AG09319 (cell line): ENCODE results near the gene IQGAP1.
"Not testable (repeated sequence)": the region's sequence is repeated elsewhere in the genome, so short reads cannot be mapped to it uniquely, and the experiment has no call there.

Experiments
- DNase-seq: peaks from one replicate; pipeline ENCODE4 v3.0.0-alpha.2; 2010; ENCODE audit warnings: low read depth; ENCODE audit errors: extremely low read depth
- TF ChIP-seq, protein P1 (sequence below): IDR thresholded peaks from 2 replicates; pipeline ENCODE4 v1.5.1; 2011; ENCODE audit warnings: low read depth, mild to moderate bottlenecking, inconsistent platforms, low read length, moderate library complexity

The IQGAP1 gene, protein sequence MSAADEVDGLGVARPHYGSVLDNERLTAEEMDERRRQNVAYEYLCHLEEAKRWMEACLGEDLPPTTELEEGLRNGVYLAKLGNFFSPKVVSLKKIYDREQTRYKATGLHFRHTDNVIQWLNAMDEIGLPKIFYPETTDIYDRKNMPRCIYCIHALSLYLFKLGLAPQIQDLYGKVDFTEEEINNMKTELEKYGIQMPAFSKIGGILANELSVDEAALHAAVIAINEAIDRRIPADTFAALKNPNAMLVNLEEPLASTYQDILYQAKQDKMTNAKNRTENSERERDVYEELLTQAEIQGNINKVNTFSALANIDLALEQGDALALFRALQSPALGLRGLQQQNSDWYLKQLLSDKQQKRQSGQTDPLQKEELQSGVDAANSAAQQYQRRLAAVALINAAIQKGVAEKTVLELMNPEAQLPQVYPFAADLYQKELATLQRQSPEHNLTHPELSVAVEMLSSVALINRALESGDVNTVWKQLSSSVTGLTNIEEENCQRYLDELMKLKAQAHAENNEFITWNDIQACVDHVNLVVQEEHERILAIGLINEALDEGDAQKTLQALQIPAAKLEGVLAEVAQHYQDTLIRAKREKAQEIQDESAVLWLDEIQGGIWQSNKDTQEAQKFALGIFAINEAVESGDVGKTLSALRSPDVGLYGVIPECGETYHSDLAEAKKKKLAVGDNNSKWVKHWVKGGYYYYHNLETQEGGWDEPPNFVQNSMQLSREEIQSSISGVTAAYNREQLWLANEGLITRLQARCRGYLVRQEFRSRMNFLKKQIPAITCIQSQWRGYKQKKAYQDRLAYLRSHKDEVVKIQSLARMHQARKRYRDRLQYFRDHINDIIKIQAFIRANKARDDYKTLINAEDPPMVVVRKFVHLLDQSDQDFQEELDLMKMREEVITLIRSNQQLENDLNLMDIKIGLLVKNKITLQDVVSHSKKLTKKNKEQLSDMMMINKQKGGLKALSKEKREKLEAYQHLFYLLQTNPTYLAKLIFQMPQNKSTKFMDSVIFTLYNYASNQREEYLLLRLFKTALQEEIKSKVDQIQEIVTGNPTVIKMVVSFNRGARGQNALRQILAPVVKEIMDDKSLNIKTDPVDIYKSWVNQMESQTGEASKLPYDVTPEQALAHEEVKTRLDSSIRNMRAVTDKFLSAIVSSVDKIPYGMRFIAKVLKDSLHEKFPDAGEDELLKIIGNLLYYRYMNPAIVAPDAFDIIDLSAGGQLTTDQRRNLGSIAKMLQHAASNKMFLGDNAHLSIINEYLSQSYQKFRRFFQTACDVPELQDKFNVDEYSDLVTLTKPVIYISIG (N-terminal part only)

DNA sequence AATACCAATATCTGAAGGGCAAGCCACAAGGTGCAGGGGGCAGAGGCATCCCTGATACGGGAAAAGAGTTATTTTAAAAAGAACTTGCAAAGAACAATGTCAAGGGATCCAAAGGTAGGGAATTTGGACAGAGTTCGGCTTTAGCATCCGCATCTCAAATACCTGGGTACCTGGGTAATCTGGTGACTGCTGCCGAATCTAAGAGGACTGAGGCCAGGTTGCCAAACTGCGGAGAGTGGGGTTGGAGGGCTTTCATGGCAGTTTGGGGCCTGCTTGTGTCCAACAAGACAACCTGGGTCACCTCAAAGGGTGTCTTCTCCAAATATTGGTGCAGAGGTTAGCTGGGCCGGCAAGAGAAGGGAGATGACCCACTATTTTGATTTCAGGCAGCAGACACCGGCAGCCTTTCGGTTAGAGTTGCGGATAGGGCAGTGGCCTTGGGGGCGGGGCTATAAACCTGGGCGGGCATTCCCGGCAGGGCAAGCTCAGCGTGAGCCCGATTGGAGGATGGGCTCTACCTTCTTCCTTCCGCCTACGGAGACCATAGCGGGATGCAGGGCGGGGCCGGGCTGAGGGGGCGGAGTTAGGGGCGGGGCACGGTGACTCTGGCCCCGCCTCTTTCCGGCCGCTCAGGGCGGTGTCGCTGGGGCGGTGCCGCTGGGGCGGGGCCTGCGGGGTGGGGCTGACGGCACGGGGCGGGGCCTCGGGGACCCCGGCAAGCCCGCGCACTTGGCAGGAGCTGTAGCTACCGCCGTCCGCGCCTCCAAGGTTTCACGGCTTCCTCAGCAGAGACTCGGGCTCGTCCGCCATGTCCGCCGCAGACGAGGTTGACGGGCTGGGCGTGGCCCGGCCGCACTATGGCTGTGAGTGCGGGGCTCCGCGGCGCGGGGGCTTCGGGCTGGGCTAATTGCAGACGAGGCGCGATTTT is at the start of gene IQGAP1:
IQGAP1 (plus strand) TSS at position 709 of the 928 bp plus-strand sequence; CDS start at position 809, 100 bp downstream.
- TF ChIP-seq, protein P1, sequence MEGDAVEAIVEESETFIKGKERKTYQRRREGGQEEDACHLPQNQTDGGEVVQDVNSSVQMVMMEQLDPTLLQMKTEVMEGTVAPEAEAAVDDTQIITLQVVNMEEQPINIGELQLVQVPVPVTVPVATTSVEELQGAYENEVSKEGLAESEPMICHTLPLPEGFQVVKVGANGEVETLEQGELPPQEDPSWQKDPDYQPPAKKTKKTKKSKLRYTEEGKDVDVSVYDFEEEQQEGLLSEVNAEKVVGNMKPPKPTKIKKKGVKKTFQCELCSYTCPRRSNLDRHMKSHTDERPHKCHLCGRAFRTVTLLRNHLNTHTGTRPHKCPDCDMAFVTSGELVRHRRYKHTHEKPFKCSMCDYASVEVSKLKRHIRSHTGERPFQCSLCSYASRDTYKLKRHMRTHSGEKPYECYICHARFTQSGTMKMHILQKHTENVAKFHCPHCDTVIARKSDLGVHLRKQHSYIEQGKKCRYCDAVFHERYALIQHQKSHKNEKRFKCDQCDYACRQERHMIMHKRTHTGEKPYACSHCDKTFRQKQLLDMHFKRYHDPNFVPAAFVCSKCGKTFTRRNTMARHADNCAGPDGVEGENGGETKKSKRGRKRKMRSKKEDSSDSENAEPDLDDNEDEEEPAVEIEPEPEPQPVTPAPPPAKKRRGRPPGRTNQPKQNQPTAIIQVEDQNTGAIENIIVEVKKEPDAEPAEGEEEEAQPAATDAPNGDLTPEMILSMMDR: no peak
- DNase-seq: peak; percentile 92

DNA sequence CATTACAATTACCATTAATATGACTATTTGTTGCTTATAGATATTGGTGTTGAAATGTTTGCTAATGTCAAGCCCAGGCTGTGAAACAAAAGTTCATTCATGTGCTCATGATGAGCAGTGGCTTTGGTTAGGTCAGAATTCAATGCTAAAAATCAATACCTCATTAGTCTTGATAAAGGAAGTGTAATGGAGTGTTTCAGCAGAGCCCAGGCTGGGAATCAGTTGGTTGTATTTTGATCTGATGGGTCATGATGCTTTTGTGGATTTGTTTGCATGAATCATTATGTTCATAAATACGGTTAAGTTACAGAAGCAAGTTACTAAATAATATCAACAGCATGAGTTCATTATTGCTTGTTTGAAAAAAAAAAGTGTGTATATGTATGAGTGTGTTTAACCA is 49.5 kb upstream of the IQGAP1 start:
- TF ChIP-seq, protein P1: no peak
- no peak for DNase-seq

DNA sequence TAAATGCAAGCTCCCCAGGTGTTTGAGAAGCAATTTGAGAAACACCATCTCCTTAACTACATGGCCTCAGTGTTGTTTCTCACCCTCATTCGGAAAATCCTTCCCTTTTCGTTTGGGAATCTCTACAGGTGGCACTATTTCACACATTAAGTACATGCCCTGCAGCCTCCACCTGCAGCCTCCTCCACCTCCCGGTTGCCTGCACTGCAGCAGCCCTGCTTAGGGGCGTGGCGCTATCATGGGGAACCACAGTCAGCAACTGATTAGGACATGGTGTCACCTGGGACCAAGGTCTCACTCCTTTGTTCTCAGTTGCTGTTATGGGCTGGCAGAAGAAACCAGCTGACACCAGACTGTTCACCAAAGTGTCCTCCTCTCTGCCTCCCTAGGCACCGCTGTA is 47.7 kb upstream of the IQGAP1 start:
- TF ChIP-seq, protein P1: no peak
- DNase-seq: no peak

DNA sequence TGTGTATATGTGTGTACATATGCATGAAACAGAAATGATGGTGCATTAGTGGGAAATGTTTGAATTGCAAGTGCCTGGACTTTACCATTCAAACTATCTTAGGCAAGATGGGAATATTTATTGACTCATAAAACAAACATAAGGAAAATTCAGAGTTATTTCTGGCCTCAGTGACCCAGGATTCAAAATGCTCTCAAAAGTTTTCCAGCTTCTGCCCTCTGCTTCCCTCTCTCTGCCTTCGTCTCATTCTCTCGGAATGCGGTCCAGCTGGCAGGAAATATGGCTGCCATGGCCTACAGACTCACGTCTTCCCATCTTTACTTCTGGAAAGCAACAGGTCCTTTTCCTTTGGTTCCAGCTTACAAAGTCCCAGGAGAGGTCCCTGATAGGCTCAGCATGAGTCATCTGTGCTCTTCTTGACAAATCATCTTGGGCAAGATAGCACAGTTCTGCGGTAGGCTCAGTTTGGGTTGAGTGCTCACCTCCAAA is 44.7 kb upstream of the IQGAP1 start:
- TF ChIP-seq, protein P1: no peak
- DNase-seq: no peak

DNA sequence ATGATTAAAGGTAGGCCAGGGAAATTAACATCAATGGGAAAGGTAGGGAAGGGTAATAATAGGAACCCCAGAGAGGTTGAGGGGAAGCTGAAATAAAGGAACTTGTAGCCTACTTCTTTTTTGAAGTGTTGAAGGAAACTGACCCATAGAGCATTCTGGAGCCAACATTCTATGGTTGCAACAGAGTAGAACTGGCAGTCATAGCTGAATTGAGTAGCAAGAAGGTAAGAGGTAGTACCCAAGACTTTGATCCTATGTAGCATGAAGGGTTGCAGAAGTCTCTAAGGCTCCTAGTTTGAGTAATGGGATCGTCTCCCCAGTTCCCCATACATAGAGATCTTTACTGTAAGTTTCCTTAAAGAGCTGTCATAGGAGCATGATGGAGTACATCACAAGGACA is 43.4 kb upstream of the IQGAP1 start:
- TF ChIP-seq, protein P1: no peak
- no peak for DNase-seq

DNA sequence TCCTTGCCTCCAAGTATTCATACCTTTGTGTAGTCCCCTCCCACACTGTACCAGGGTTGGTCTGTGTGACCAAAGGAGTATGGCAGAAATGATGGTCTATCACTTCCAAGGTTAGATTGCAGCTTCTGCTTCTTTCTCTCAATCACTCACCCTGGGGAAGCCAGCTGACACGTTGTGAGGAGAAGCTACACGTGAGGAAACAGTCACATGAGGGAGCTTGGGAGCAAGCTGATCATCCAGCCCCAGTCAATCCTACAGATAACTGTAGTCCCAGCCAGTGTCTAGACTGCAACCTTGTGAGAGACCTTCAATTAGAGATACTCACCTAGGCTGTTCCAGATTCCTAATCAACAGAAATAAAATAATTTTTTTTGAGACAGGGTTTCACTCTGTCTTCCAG is 42.2 kb upstream of the IQGAP1 start:
- TF ChIP-seq, protein P1: no peak
- DNase-seq: no peak

DNA sequence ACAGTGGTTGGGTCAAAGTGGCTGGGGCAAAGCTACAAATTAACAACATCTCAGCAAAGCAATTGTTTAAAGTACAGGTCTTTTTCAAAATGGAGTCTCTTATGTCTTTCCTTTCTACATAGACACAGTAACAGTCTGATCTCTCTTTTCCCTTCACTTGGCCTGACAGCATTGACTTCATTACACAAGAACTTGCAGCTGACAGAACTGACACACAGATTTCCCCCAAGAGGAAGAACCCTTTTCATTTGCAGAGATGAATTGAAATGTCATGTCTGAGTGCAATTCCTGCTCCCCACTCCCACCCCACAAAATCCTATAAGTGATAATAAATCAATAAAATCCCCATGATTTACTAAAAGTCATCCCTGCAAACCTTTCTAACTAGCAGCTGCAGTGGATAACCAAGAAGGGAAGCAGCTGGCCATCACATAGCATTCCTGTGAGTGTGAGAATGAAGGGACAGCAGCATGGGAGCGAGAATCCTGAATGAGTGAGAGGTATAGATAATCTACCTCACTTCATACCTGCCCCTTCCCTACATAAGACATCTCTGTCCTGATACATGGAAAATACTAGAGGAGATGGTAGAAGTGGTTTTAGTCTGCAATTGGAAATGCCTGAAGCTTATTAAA is 40.5 kb upstream of the IQGAP1 start:
- DNase-seq: not testable (repeated sequence)
